Thoracic aorta (tissue), 2 donors: ENCODE measurements around the gene PRRC2B. TPM values are rescaled to one million over a fixed set of nuclear protein-coding genes. Genes with fewer than 3 reads are reported as not detected.
"Not testable (repeated sequence)": the region's sequence is repeated elsewhere in the genome, so short reads cannot be mapped to it uniquely, and the experiment has no call there.

Experiments used
- ATAC-seq: fragments of 150-250 bp; one replicate; pipeline ENCODE4 v1.8.0; 2017; ENCODE audit warnings: low read depth; ENCODE audit not compliant: insufficient number of reproducible peaks, low FRiP score
- DNase-seq: peaks from one replicate; pipeline ENCODE4 v3.0.0-alpha.2; 2020; ENCODE audit warnings: low spot score
- H3K27ac ChIP-seq, 2 donors: fragments of 200-600 bp; sonication (generic); 1 replicate in 1 of 2; 2 replicates in 1 of 2; pipeline ENCODE4 v1.5.1; 2016; ENCODE audit warnings: mild to moderate bottlenecking in 2 of 2, moderate library complexity in 2 of 2
- H3K27me3 ChIP-seq: fragments of 200-600 bp; sonication (generic); replicated peaks from 2 replicates; pipeline ENCODE4 v1.6.0; 2016; ENCODE audit warnings: mild to moderate bottlenecking; ENCODE audit not compliant: insufficient read depth
- H3K36me3 ChIP-seq: fragments of 200-600 bp; sonication (generic); one replicate; pipeline ENCODE4 v1.5.1; 2016
- H3K4me1 ChIP-seq, 2 donors: fragments of 200-600 bp; sonication (generic); 1 replicate in 1 of 2; 2 replicates in 1 of 2; pipeline versions ENCODE4 v1.5.1 to v1.6.0; 2016; ENCODE audit warnings: low read depth in 2 of 2, mild to moderate bottlenecking in 1 of 2; ENCODE audit not compliant: control insufficient read depth in 1 of 2
- H3K4me3 ChIP-seq: fragments of 200-600 bp; sonication (generic); 2 replicates; pipeline ENCODE4 v1.5.1; 2016; ENCODE audit warnings: mild to moderate bottlenecking
- H3K9me3 ChIP-seq: fragments of 200-600 bp; sonication (generic); 2 replicates; pipeline ENCODE4 v1.5.1; 2016
- CTCF ChIP-seq: fragments of 200-600 bp; sonication (generic); IDR thresholded peaks from one replicate; pipeline ENCODE4 v1.5.1; 2019; ENCODE audit warnings: antibody characterized with exemption
- total RNA-seq, 2 donors: library from RNA; depleted of rRNA; stranded (reverse); fragments of >200 nt; gene quantifications; one replicate each; pipeline versions ENCODE4 v1.1.0 to v1.2.3, GENCODE V29; 2016

The PRRC2B gene
- total RNA-seq, 2 donors from 2014 or later: 162 to 198 TPM

- Histone ChIP-seq H3K36me3 (no peaks in the 10 kb centered on the region), H3K4me1 (peaks cover 5 to 16% of the 10 kb centered on the region in 2 donors), H3K4me3 (no peak overlapping the region), H3K9me3 (no peaks in the 10 kb centered on the region), H3K27ac (no peak overlapping the region), H3K27me3 (no peaks in the 10 kb centered on the region)
- no peak for DNase-seq
- ATAC-seq: no peak
- no peak for TF ChIP-seq CTCF
Measured at GRCh38 chr9:131391020-131391419, 2.9 kb upstream of the PRRC2B start.

GRCh38 chr9:131391504-131391903, 2.4 kb upstream of the PRRC2B start:
- ATAC-seq (no peak), DNase-seq (no peak)
- H3K27ac ChIP-seq: no peak overlapping the region

GRCh38 chr9:131394464-131395156, 724 bp downstream of the PRRC2B start:
- DNase-seq (no peak), ATAC-seq (peak; percentile 34)
- H3K4me1 ChIP-seq: peaks cover 35 to 52% of the 10 kb centered on the region in 2 donors
- H3K36me3 ChIP-seq: no peaks in the 10 kb centered on the region
- no peaks in the 10 kb centered on the region for H3K27me3 ChIP-seq
- no peaks in the 10 kb centered on the region for H3K9me3 ChIP-seq
- H3K27ac ChIP-seq: peak overlapping the region; percentile 95 to 97
- TF ChIP-seq CTCF: no peak
- peak overlapping the region; percentile 94 for H3K4me3 ChIP-seq

More at GRCh38 chr9:131391504-131391903, 2.4 kb upstream of the PRRC2B start:
- H3K4me3 ChIP-seq: no peak overlapping the region
- H3K9me3 ChIP-seq: no peaks in the 10 kb centered on the region
- no peaks in the 10 kb centered on the region for H3K36me3 ChIP-seq
- peaks cover 6 to 21% of the 10 kb centered on the region in 2 donors for H3K4me1 ChIP-seq
- no peak for TF ChIP-seq CTCF
- H3K27me3 ChIP-seq: no peaks in the 10 kb centered on the region

GRCh38 chr9:131395157-131396098, 1.5 kb downstream of the PRRC2B start:
- DNase-seq (no peak), ATAC-seq (no peak)
- H3K4me3 ChIP-seq: peak overlapping the region; percentile 94

GRCh38 chr9:131396099-131396479, 2.2 kb downstream of the PRRC2B start:
- H3K9me3 ChIP-seq, H3K27me3 ChIP-seq, ATAC-seq, DNase-seq, H3K36me3 ChIP-seq: not testable (repeated sequence)
- peak overlapping the region; percentile 94 for H3K4me3 ChIP-seq
- H3K27ac ChIP-seq: peak overlapping the region; percentile 95 to 97
- H3K4me1 ChIP-seq: peaks cover 44 to 67% of the 10 kb centered on the region in 2 donors

More at GRCh38 chr9:131395157-131396098, 1.5 kb downstream of the PRRC2B start:
- no peaks in the 10 kb centered on the region for H3K36me3 ChIP-seq
- H3K27me3 ChIP-seq: no peaks in the 10 kb centered on the region
- H3K27ac ChIP-seq: peak overlapping the region; percentile 95 to 97
- no peaks in the 10 kb centered on the region for H3K9me3 ChIP-seq
- TF ChIP-seq CTCF: no peak
- peaks cover 40 to 60% of the 10 kb centered on the region in 2 donors for H3K4me1 ChIP-seq
